ENCODE data around the gene FSD1.

DNA sequence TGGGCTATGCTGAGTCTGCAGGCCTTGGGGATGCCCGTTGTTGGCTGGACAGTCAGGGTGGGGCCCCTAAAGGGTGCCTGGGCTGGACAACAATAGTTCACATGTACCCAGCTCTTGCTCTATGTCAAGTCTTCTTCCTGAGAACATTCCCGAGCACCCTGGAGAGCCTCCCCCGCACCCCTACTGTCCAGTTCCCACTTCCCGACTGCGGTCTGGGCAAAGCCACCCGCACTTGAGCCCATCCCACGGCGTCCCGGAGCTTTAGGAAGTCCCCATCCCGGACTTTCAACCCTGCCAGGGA is 37.9 kb downstream of the FSD1 start:
- TF ChIP-seq CTCF (conservative IDR thresholded peaks at IDR 0.05) = no peak
- no peak for TF ChIP-seq ZFX (IDR thresholded peaks at IDR 0.05)

Data from C4-2B (cell line).